Measurements from ENCODE around the gene PIGQ.

The PIGQ gene

DNA sequence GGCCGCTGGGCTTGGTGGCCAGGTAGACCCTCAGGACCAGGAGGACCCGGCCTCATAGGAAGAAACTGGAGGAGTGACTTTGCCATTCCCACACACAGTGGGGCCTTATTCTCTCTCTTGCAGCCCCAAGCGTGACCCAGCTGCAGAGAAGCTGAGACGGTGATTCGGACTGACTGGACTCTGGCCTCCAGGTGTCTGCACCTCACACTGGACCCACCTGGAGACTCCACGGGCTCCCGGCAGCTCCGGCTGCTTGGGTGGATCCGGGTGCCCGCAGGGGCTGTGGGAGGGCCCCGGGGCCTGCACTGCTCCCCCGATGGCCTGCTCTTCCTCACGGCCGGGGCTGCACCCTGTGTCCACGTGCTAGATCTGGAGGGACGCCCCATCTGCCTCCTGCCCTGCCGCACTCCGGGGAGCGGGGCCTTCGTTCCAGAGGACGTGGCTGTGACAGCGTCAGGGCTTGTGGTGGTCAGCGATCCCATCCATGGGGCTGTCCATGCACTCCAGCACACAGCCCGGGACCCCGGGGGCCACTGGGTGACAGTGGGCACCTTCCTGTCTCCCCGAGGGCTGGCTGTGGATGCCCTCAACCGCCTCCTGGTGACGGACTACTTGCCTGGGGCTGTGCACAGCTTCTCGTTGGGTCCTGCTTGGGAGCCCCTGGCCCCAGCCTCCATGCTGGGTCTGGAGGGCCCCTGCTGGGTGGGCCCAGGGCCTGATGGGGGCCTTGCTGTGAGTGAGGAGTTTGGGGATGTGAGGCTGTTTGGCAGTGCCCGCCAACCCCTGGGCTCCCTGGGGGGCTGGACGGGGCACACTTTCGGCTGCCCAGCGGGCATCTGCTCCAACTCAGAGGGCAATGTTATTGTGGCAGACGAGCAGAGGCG lies 2.2 kb upstream of the PIGQ start:
- DNase-seq (ENCODE audit: low read depth in 3 of 3) = no peak

DNA sequence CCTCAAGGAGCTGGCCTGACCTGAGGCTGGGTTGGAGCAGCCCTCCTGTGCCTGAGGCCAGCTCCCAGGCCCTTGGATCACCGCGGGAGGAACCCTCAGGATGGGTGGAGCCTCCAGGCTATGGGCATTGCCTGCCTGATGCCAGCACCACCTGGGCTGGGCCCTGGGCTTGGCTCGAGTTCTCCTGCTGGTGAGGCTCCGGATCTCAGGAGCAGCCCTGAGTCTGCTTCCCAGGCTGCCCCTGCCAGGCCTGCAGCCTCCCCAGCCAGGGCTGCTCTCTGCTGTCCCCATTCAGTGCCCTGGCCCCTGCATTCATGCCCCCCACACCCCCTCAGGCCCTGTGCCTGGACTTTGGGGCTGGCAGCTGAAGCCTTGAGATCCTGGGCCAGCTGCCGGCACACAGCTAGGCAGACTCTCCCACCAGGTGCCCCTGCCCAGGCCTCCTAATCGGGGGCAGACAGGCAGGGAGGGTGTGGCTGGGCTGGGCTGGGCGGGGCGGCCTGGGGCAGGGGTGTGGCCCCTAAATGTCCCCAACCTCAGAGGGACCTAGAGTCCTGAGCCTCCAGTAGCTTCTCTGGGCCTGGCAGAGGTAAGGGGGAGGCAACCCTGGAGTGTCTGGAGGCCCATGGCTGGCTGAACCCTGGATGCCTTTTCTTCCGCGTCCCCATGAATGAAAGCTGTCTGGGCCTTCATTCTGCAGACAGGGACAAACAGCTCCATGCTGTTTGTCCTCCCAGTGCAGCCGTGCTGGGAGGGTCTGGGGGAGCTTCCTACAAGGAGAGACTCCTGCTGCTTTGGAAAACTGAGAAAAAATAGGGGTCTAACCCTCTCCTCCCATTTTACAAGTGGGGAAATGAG lies 1.1 kb upstream of the PIGQ start:
- no peak for DNase-seq (ENCODE audit: low read depth in 3 of 3)

DNA sequence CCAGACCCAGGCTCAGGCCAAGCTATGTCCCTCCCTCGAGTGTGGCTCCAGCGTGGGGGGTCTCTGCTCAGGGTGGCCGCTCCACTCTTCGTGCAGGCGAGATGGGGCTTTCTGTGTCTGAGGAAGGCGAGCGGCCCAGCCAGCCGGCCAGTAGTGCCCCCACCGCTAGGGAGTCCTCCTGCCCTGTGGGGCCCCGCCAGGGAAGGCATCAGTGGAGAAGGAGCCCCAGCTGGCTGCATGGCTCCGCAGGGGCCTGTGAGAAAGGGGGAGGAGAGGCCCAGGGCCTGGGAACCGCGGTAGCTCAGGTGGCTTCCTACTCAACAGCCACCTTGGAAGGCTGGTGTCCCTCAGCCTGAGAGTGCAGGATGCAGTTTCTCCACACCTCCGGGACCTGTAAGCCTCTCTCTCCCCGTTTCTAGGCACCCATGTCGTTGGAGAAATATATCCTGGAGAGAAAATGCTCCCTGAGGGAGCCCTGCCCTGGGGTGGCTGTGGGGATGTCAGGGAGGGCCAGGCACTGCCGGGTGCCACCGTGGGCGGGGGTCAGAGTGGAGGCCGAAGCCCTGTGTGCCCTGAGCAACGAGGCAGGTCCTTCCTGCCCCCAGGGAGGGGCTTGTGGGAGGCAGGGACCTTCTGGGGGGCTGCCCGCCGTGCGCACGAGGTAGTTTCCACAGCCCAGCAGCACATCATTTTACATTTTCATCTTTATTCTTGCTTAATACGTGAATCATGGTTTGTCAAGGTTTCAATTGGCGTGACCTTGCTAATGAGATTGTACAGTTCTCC lies 3.3 kb downstream of the PIGQ start:
- no peak for DNase-seq (ENCODE audit: low read depth in 3 of 3)

DNA sequence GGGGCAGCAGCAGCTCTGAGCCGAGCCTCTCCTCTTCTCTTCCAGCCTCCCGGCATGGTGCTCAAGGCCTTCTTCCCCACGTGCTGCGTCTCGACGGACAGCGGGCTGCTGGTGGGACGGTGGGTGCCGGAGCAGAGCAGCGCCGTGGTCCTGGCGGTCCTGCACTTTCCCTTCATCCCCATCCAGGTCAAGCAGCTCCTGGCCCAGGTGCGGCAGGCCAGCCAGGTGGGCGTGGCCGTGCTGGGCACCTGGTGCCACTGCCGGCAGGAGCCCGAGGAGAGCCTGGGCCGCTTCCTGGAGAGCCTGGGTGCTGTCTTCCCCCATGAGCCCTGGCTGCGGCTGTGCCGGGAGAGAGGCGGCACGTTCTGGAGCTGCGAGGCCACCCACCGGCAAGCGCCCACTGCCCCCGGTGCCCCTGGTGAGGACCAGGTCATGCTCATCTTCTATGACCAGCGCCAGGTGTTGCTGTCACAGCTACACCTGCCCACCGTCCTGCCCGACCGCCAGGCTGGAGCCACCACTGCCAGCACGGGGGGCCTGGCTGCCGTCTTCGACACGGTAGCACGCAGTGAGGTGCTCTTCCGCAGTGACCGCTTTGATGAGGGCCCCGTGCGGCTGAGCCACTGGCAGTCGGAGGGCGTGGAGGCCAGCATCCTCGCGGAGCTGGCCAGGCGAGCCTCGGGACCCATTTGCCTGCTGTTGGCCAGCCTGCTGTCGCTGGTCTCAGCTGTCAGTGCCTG lies 4.4 kb downstream of the PIGQ start:
- no peak for DNase-seq (ENCODE audit: low read depth in 3 of 3)

- no peak for DNase-seq (ENCODE audit: low read depth in 3 of 3)
Observed at GRCh38 chr16:575354-576196, 5.8 kb downstream of the PIGQ start.

DNA sequence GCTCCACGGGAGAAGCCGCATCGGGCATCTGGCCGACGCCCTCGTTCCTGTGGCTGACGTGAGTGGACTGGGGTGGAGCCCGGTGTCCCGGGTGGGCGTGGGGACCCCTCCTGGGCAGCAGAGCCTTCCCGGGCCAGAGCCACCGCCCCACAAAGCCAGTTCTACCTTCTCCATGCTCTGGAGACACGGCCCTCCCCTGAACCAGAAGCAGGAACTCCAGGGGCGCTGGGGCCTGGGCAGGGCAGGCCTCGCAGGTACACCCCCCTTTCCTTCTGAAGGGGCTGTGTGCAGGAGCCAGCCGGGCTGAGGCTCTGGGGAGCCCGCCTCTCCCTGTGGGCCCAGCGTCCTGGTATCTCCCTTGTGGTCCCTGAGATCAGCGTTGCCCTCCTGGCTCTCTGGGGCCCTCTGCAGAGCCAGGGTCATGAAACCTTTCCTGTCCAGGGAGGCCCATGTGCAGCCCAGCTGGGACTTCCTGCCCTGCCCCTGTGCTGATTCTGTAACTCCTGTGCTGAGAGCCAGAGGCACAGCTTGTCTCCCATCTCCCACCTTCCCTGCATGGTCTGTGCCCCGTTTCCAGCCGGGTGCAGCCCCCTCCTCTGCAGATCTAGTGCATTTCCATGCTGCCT lies 6.5 kb downstream of the PIGQ start:
- no peak for DNase-seq (ENCODE audit: low read depth in 3 of 3)

- DNase-seq (ENCODE audit: low read depth in 3 of 3) = no peak
Observed at GRCh38 chr16:576823-577201, 7.0 kb downstream of the PIGQ start.

DNA sequence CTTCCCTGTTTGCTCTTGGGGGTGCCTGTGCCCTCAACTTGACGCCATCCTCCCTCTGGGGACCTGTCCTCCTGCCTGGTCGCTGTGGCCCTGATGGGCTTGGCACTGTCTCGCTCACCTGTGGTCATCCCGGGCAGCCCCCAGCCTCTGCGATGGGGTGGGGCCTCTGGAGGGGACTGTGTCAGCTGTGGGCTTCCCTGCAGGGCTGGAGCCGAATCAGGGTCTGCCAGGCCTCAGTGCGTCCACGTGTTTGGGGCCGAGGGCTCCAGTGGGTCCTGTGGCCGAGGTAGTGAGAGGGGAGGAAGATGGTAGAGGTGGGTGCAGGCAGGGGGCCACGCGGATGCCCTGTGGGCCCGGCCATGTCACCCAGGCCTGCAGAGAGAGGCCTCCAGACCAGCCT lies 8.0 kb downstream of the PIGQ start:
- DNase-seq (ENCODE audit: low read depth in 3 of 3) = no peak

DNA sequence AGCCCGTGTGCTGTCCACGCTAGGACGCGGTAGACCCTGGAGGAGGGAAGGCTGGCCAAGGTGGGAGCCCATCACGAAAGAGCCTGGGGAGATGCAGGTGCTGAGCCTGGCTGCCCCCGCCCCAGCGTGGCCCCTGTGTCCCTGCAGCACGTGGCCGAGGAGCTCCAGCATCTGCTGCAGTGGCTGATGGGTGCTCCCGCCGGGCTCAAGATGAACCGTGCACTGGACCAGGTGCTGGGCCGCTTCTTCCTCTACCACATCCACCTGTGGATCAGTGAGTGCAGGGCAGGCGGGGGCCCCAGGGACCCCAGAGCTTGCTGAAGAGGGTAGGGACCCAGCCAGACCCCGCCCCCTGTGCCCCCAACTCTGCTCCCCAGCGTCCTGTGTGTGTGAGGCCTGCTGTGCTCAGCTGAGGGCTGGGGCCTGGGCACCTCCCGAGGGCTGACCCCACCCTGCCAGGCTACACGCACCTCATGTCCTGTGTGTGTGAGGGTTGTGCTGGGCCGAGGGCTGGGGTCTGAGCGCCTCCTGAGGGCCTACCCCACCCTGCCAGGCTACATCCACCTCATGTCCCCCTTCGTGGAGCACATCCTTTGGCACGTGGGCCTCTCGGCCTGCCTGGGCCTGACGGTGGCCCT lies 8.6 kb downstream of the PIGQ start:
- DNase-seq (ENCODE audit: low read depth in 3 of 3) = no peak

DNA sequence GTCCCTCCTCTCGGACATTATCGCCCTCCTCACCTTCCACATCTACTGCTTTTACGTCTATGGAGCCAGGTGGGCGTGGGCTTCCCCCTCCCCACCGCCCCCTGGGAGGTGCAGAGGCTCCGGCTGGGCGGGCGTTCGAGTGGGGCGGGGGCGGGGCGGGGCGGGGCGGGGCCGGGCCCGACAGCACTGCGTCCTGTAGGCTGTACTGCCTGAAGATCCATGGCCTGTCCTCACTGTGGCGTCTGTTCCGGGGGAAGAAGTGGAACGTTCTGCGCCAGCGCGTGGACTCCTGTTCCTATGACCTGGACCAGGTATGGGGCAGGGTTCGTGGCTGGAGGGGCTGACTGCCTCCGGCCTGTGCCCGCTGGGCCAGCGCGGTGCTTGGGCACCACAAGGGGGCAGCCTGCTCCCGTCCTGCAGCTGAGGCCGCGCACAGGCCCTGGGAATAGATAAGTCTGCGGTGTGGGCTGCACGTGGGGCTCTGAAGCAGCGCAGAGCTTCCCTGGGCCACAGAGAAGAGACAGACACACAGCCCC lies 9.2 kb downstream of the PIGQ start:
- peak in 2 of 3 donors; percentile 49 to 50 for DNase-seq (ENCODE audit: low read depth in 3 of 3)

DNA sequence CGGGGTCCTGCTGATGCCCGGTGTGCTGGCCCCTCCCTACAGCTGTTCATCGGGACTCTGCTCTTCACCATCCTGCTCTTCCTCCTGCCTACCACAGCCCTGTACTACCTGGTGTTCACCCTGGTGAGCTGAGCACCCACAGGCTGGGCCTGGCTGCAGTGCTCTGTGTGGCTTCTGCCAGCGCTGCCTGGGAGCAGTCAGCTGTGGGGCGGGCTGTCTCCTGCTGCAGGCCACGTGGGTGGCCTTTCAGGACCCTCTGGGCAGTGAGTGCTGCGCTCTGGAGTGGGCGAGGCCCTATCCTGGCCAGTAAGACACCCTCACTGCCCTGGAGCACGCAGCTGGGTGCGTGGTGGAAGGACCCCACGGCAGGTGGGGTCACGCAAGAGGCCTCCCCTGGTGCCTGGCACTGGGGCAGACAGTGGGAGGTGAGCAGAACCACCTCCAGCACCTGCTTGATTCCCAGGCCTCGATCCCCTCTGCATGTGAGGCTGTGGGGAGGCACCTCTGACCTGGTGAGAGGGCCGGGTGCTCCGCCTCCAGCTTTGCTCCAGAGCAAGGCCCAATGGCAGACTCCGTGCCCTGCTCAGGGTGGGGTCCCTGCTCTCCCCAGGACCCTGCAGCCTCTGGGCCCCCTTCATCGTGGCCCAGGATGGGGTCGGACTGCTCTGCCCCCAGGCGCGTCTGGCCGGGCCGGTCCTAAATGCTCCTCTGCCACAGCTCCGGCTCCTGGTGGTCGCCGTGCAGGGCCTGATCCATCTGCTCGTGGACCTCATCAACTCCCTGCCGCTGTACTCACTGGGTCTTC lies 10.6 kb downstream of the PIGQ start:
- DNase-seq (ENCODE audit: low read depth in 3 of 3) = no peak

DNA sequence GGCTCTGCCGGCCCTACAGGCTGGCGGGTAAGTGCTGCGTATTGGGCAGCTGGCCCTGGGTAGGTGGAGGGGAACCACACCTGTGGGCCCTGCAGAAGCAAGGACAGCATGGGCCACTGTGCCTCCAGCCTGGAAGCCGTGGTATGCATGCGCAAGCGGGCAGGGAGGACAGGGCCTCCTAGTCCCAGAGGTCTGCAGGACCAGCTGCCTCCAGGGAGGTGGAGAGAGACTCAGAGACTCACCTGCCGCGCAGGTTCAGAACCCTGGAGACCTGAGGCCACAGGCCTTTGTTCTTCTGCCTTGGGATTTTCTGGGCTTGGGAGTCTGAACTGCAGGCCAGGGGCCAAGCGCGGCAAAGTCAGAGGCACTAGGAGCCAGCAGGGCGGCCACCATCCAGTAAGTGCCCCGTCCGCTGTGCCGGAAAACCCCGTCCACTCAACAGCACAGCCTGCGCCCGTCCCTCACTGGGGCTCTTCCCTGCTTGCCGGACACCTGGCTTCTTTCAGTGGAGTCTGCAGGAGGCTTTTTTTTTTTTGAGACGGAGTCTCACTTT lies 11.3 kb downstream of the PIGQ start:
- DNase-seq (ENCODE audit: low read depth in 3 of 3) = no peak

DNA sequence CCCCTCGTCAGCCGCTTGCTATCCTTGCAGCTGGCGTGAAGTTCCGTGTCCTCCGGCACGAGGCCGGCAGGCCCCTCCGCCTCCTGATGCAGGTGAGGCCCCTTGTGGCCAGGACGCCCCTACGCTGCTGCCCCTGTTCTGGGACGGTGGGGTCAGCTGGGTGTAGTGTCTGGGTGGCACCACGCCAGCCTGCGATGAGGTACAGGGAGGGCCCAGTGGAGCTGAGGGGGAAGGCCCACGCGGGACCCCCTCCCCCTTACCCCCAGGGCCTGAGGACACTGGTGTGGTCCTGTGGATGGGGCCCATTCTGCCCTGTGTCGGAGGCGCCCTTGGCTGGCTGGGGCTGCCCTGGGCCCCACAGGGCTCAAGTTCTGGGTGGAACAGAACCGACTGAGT lies 12.4 kb downstream of the PIGQ start:
- no peak for DNase-seq (ENCODE audit: low read depth in 3 of 3)

DNA sequence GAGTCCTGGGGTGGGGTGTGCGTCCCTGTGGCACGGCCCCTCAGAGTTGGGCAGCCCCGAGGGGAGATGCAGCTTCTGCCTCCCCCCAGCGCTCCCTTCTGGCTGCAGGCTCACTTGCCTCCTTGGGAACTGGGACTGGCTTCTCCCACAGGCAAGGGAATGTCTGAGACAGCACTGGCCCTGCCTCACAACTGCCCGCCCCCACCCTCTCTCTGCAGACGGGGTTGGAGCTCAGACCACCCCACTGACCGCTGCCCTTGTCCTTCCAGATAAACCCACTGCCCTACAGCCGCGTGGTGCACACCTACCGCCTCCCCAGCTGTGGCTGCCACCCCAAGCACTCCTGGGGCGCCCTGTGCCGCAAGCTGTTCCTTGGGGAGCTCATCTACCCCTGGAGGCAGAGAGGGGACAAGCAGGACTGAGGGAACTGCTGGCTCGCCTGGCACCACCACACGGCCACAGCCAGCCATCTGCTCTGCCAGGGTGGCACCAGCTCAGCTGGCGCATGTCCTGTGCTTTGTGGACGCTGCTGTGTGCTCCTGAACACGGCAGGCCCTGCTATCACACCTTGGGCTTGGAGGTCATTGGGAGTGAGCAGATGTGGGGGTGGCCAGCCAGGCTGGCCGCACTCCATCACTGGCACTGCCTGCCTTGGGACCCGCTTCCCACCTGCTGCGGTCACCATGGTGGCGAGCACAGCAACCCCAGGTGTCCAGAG lies 13.0 kb downstream of the PIGQ start:
- no peak for DNase-seq (ENCODE audit: low read depth in 3 of 3)

DNA sequence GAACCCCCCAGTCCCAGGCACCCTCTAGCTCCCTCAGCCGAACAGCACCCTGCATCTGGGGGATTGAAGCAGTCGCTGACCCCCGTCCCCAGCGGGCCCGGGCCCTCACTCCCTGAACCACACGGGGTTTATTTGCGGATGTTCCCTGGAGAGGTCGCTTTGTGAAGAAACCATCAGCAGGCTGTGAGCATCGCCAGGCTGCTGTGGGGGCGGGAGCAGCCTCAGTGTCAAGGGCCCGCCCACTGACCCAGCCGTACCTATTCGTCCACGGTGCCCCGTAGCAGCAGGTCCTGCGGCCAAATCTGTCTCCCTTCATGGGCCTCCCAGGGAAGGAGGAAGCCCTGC lies 13.7 kb downstream of the PIGQ start:
- no peak for DNase-seq (ENCODE audit: low read depth in 3 of 3)

DNA sequence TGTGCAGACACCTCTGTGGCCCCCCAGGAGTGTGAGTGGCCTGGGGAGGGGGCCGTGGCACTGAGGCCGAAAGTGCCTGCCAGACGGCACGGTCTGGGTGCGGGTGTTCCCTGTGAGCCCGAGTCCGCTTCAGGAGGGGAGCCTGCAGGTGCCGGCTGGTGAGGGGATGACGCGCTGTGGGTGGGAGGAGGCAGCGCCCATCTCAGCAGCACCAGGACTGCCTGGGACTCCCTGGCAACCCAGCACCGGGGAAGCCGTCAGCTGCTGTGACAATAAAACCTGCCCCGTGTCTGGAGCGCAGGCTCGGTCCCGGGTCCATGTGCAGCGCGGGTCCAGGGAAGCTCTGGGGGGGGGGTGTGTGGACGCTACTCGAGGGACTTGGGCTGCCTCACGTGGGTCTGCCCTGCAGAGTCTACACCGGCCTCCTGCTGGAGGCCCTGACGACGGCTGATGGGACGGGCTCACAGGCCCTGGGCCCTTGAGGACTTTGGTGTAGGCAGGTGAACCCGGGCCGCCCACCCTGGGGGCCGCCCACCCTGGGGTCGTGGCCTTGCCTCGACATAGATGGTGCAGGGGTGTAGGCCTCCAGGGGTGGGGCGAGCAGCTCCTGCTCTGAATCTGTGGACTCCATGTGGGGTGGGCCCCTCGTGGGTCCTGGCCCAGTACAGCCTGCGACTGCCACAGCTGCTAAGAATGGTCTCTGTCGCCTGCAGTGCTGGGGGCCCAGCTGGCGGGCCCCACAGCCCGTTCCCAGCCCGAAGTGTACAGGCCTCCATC lies 14.2 kb downstream of the PIGQ start:
- no peak for DNase-seq (ENCODE audit: low read depth in 3 of 3)

- DNase-seq (ENCODE audit: low read depth in 3 of 3) = no peak
Observed at GRCh38 chr16:585351-585750, 15.6 kb downstream of the PIGQ start.
